GM18907 (cell line): ENCODE measurements around the gene HSPA1A.
A peak's percentile ranks its signal among the peaks of the same experiment; 100 is the strongest.
"Not testable (repeated sequence)": the region's sequence is repeated elsewhere in the genome, so short reads cannot be mapped to it uniquely, and the experiment has no call there.

ENCODE experiments used
- ATAC-seq: cut with Tn5 transposase; IDR thresholded peaks from one replicate; pipeline ENCODE4 v1.9.1; 2021; ENCODE audit warnings: mild to moderate bottlenecking, moderate library complexity; ENCODE audit not compliant: unreplicated experiment

HSPA1A gene

GRCh38 chr6:31808599-31808998 lies 6.7 kb upstream of the HSPA1A start:
- not testable (repeated sequence) for ATAC-seq

- no peak for ATAC-seq
Measured at GRCh38 chr6:31811645-31812044, 3.7 kb upstream of the HSPA1A start.

- ATAC-seq: no peak
Measured at GRCh38 chr6:31813465-31813849, 1.9 kb upstream of the HSPA1A start.

GRCh38 chr6:31814677-31815024 lies 692 bp upstream of the HSPA1A start:
- no peak for ATAC-seq

- not testable (repeated sequence) for ATAC-seq
Measured at GRCh38 chr6:31817133-31817928, 2.0 kb downstream of the HSPA1A start.

- not testable (repeated sequence) for ATAC-seq
Measured at GRCh38 chr6:31817929-31818511, 2.7 kb downstream of the HSPA1A start.

- no peak for ATAC-seq
Measured at GRCh38 chr6:31819871-31820299, 4.5 kb downstream of the HSPA1A start.

GRCh38 chr6:31820399-31820798 lies 5.1 kb downstream of the HSPA1A start:
- not testable (repeated sequence) for ATAC-seq

- ATAC-seq: peak; percentile 43
Measured at GRCh38 chr6:31821301-31822035, 6.1 kb downstream of the HSPA1A start.

- peak; percentile 37 for ATAC-seq
Measured at GRCh38 chr6:31822036-31822821, 6.9 kb downstream of the HSPA1A start.

- not testable (repeated sequence) for ATAC-seq
Measured at GRCh38 chr6:31823592-31824196, 8.4 kb downstream of the HSPA1A start.

GRCh38 chr6:31825553-31825952 lies 10.2 kb downstream of the HSPA1A start:
- ATAC-seq: no peak

- peak; percentile 14 for ATAC-seq
Measured at GRCh38 chr6:31826793-31827285, 11.5 kb downstream of the HSPA1A start.

- ATAC-seq: peak; percentile 69
Measured at GRCh38 chr6:31827286-31828079, 12.1 kb downstream of the HSPA1A start, which contains the start of gene HSPA1B. Gene HSPA1B, plus strand, starts transcription at chr6:31827738. Its CDS starts 213 bp downstream, at chr6:31827951.

GRCh38 chr6:31829633-31830283 lies 14.4 kb downstream of the HSPA1A start:
- no peak for ATAC-seq

- no peak for ATAC-seq
Measured at GRCh38 chr6:31830886-31831335, 15.6 kb downstream of the HSPA1A start.

- no peak for ATAC-seq
Measured at GRCh38 chr6:31831350-31832215, 16.2 kb downstream of the HSPA1A start.
